ENCODE data around the gene OPA1. TPM values are rescaled to one million over a fixed set of nuclear protein-coding genes. Genes with fewer than 3 reads are reported as not detected.

OPA1 gene
- polyA plus RNA-seq (ENCODE audit: insufficient read depth in 1 of 5, insufficient read length in 5 of 5, low replicate concordance in 1 of 5) = 10 to 100 TPM; 34.2 to 81.2 (median 67.4) TPM
- long read RNA-seq, donor 1, full-length matches to known transcripts = 5 of 5 reads
- long read RNA-seq, donor 1, partial matches to known transcripts = 0 of 5 reads
- long read RNA-seq, donor 1, other reads (novel, unspliced or antisense) = 0 of 5 reads
- long read RNA-seq, donor 2, full-length matches to known transcripts = 2 of 2 reads
- long read RNA-seq, donor 2, partial matches to known transcripts = 0 of 2 reads
- long read RNA-seq, donor 2, other reads (novel, unspliced or antisense) = 0 of 2 reads
- long read RNA-seq, donor 3, full-length matches to known transcripts = 3 of 3 reads
- long read RNA-seq, donor 3, partial matches to known transcripts = 0 of 3 reads
- long read RNA-seq, donor 3, other reads (novel, unspliced or antisense) = 0 of 3 reads
- long read RNA-seq, donor 4, full-length matches to known transcripts = 3 of 3 reads
- long read RNA-seq, donor 4, partial matches to known transcripts = 0 of 3 reads
- long read RNA-seq, donor 4, other reads (novel, unspliced or antisense) = 0 of 3 reads
- long read RNA-seq, donor 5, full-length matches to known transcripts = 1 of 9 reads
- long read RNA-seq, donor 5, partial matches to known transcripts = 8 of 9 reads
- long read RNA-seq, donor 5, other reads (novel, unspliced or antisense) = 0 of 9 reads
- long read RNA-seq, donor 6, full-length matches to known transcripts = 4 of 11 reads
- long read RNA-seq, donor 6, partial matches to known transcripts = 7 of 11 reads
- long read RNA-seq, donor 6, other reads (novel, unspliced or antisense) = 0 of 11 reads
- long read RNA-seq, donor 7, full-length matches to known transcripts = 3 of 3 reads
- long read RNA-seq, donor 7, partial matches to known transcripts = 0 of 3 reads
- long read RNA-seq, donor 7, other reads (novel, unspliced or antisense) = 0 of 3 reads
- long read RNA-seq, donor 8, full-length matches to known transcripts = 2 of 2 reads
- long read RNA-seq, donor 8, partial matches to known transcripts = 0 of 2 reads
- long read RNA-seq, donor 8, other reads (novel, unspliced or antisense) = 0 of 2 reads

- peak; percentile 97 to 98 for DNase-seq
Measured at GRCh38 chr3:193592841-193593667, at the start of gene OPA1. Gene OPA1 (plus strand): TSS chr3:193593208. CDS start chr3:193593378, 170 bp downstream.

DNA sequence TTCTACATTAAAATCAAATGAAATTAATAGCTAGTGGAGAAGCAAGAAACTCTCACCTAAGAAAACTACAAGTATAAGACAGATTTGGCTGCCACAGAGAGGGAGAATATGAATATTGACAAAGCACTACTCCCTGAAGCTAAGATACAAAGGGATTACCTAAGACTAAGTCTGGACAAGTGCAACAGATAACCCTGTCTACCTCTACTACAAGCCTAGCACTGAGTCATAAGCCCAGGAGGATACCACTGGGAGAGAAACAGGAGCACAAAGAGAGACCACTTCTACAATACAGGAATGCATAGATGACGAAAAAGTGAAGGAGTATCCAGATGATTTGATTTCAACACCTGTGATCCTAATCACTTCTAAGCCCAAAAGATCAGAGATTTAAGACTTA, 48.7 kb upstream of the OPA1 start:
- no peak for DNase-seq

DNA sequence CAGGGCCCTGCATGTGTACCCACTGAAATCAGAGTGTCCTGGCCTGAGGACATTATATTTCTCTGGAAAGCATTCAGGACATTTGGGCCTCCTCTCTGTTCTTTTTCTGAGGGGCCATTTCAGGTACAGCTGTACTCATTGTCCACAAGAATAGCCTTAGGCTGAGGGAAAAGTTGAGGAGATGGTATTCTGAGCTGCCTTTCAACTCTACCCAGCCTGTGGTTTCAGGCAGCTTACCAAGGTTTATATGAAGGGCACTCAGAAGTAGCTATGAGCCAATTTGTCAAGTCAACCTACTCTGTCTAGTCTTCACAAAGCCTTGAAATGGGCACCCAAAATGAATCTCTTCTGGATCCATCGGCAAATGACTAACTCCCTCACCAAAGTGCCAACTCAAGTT, 47.7 kb upstream of the OPA1 start:
- no peak for DNase-seq

DNA sequence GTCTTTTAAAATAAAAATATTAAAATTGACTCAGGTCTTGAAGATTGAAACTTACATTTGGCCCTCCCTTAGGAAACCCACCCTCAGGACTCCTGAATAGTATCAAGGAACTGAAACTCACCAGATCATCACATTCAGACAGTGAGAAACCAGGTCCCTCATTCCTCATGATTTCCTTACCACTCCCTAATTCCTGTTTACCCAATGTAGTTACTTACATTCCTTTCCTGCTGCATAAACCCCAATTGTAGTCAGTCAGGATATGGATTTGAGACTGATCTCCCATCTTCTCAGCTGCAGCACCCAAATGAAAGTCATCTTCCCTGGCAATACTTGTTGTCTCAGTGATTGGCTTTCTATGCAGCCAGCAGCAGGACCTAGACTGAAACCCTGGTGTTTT, 46.9 kb upstream of the OPA1 start:
- no peak for DNase-seq

DNA sequence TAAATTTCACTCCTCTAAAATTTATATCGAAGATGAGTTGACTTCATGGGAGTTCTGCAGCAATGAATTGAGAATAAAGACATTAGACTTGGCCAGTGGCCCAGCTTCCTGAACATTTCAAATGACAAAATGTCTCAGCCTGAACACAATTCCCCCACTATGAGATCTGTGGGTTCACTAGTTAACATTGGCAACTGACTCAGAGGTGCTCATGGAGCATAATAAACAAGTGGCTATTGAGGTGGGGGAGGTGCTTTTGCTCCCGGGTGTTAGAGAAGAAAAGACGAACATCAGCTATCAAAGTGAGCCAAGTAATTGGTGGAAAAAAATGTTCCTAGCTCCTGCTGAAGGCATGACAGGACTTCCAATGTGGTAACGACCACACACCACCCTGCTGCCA, 44.6 kb upstream of the OPA1 start:
- no peak for DNase-seq

DNA sequence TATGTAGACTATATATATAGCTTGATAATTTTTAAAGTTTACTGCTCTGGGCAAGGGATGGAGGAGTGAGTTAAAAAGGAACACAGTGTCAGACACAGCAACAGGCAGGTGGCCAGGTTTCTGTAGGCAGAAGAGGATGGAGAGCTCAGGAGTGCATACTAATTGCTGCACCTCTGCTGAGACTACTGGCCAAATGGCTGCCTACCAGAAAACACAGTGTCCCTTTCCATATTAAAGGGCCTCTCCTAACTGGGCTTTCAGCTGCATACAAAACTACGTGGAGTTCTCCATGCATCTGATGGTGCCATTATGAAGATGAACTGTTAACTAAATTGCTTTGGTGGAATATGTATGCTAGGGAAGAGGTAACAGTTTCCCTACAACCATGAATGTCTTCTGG, 40.1 kb upstream of the OPA1 start:
- DNase-seq = no peak

DNA sequence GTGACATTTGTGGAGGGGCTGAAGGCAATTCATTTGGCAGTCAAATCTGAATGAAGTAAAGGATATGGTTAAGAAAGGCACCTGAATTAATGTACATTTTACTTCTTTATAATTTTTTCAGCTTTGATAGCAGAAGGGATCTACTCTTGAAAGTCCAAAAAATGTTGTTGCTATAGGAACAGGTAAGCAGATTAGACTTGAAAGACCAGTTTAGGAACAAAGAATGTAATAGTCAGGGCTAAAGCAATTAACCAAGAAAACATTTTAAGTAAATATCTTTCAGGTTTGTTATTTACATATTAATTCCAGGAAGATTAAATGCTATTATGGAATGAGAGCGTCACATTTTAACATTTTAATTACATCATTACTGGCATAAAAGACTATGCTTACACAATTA, 39.4 kb upstream of the OPA1 start:
- DNase-seq = no peak

GRCh38 chr3:193554811-193555210, 38.2 kb upstream of the OPA1 start, which contains the start of gene ATP13A4:
Gene ATP13A4 (minus strand): TSS chr3:193554895. CDS start chr3:193554799, 96 bp downstream.
- DNase-seq = no peak

GRCh38 chr3:193556841-193557240, 36.2 kb upstream of the OPA1 start:
- DNase-seq = peak; percentile 58 to 61

DNA sequence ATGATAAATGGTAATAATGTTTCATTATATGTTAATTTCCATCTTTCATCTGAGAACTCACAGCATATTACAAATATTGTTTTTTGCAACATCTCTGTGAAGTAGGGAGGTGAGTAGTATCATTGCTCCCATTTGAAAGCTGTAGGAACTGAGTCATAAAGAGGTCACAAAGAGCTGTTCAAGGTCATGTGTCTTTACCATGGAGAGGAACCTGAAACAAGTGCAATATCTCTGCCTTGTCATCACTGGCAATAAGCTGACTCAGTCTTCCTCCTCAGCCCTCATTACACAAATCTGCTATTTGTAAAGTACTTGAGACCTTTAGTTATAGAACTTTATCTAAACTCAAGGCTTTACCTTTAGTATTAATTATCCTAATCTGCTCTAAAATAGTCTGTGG, 33.9 kb upstream of the OPA1 start:
- no peak for DNase-seq

GRCh38 chr3:193560091-193560490, 32.9 kb upstream of the OPA1 start:
- DNase-seq = no peak

DNA sequence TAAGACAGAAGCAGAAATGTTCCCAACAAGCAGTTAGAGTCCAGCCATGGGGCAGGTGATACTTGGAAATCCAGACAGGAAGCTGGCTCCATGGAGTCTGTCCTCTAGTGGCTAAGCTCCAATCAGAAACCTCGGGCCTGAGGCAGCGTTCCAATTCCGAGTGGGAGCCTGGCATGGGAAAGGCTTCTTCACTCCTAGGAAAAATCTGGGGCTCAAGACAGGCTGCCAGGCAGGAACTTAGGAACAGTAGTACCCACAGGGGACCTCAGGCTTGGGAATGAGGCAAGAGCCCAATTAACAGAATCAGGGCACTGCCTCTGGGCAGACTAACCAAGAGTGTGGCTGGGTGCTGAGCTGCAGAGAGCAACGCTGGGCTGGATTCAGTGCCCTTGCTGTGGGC, 32.1 kb upstream of the OPA1 start:
- no peak for DNase-seq

- DNase-seq = no peak
Measured at GRCh38 chr3:193563426-193563825, 29.6 kb upstream of the OPA1 start.

- no peak for DNase-seq
Measured at GRCh38 chr3:193564012-193564411, 29.0 kb upstream of the OPA1 start.

- no peak for DNase-seq
Measured at GRCh38 chr3:193569119-193569518, 23.9 kb upstream of the OPA1 start.

GRCh38 chr3:193572426-193572908, 20.5 kb upstream of the OPA1 start:
- peak; percentile 39 to 55 for DNase-seq

DNA sequence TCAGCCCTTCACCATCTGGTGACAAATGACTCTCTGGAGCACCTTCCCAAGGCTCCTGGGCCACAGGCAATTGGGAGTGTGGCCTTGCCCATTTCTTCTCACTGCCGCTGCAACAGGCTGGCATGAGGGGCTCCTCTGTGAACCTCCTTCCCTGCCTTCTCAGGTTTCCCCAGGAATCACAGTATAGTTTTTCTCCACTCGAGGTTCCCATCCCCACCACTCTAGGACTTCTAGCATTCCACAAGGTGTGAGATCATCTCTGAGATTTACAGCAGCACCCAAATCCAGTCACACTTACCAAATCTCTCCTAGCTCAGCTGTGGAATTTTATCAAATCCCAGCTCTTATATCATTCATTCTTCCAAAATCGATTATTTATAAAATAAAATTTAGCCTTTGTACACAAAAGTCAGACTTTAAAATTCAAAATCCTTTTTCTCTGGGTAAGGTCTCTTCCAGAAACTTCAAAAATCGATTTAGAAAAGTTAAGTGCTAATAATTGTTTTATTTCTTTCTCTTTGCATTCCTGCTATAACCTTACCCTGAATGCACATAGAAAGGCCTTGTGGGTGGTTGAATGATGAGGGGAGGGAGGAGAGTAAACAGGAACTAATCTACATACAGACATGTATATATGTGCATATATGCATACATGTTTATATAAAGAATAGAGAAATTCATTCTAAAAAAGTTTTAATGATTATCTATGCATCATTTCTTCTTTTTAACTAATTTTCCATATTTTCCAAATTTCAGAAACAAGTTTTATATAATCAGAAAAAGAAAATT, 19.4 kb upstream of the OPA1 start:
- no peak for DNase-seq

DNA sequence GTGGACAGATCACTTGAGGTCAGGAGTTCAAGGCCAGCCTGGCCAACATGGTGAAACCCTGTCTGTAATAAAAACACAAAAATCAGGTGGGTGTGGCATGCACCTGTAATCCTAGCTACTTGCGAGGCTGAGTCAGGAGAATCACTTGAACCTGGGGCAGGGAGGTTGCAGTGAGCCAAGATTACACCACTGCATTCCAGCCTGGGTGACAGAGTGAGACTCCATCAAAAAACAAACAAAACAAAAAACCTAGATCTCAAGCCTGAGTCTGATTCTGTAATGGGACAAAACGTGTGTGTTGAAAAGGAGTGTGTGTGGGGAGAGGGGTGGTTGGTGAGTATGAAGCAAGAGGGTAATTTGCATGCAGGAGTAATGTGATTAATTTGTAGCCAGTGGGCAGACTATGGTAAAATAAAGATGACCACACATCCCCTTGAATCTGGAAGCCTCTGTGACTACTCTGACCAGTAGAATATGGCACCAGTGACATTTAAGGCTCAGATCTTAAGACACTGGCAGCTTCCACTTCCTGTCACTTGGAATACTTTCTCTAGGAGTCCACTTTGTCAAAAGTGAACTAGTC, 18.4 kb upstream of the OPA1 start:
- no peak for DNase-seq

- no peak for DNase-seq
Measured at GRCh38 chr3:193585530-193585929, 7.5 kb upstream of the OPA1 start.

DNA sequence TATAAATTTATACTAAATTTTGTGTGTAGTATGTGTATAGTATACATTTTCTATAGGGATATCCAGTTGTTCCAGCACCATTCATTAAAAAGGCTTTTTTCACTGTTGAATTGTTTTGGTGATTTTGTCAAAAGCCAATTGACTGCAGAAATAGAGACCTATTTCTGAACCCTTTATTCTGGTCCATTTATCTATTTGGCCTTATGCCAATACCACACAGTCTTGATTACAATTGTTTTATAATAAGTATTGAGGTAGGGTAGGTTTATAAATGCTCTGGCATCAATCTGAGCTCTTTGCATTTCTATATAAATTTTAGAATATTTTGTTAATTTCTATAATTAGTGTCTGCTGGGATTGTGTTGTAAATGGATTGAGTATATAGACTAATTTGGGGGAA, 6.5 kb upstream of the OPA1 start:
- no peak for DNase-seq
